ENCODE results near the gene LHX6.

DNA sequence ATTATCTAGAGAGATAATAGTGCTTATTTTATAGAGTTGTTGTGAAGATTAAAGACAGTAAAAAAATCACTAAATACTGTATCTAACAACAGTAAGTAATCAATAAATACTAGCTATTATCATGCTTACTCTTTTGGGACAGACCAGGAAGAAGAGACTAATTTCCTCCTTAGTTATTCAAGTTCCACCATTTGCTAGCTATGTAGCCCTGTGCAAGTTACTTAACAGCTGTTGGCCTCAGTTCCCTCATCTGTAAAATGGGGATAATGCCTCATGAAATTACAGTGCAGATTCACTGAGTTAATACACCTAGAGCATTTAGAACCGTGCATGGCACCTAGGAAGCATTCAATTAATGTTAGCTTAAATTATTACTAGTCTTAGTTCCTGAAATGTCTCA is 33.3 kb upstream of the LHX6 start:
- TF ChIP-seq, protein P1, sequence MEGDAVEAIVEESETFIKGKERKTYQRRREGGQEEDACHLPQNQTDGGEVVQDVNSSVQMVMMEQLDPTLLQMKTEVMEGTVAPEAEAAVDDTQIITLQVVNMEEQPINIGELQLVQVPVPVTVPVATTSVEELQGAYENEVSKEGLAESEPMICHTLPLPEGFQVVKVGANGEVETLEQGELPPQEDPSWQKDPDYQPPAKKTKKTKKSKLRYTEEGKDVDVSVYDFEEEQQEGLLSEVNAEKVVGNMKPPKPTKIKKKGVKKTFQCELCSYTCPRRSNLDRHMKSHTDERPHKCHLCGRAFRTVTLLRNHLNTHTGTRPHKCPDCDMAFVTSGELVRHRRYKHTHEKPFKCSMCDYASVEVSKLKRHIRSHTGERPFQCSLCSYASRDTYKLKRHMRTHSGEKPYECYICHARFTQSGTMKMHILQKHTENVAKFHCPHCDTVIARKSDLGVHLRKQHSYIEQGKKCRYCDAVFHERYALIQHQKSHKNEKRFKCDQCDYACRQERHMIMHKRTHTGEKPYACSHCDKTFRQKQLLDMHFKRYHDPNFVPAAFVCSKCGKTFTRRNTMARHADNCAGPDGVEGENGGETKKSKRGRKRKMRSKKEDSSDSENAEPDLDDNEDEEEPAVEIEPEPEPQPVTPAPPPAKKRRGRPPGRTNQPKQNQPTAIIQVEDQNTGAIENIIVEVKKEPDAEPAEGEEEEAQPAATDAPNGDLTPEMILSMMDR (IDR thresholded peaks at IDR 0.05): no peak
- TF ChIP-seq POLR2A (IDR thresholded peaks at IDR 0.05): no peak
